ENCODE measurements around the gene CLK3.

GRCh38 chr15:74612677-74613076 lies 3.0 kb upstream of the CLK3 start:
- TF ChIP-seq CTCF (IDR thresholded peaks at IDR 0.05; ENCODE audit: insufficient read depth, low read length, poor library complexity, severe bottlenecking) (no peak), EZH2phosphoT487 (conservative IDR thresholded peaks at IDR 0.05; ENCODE audit: low read length) (no peak)
